ENCODE results near the gene DIO1.

Gene DIO1

DNA sequence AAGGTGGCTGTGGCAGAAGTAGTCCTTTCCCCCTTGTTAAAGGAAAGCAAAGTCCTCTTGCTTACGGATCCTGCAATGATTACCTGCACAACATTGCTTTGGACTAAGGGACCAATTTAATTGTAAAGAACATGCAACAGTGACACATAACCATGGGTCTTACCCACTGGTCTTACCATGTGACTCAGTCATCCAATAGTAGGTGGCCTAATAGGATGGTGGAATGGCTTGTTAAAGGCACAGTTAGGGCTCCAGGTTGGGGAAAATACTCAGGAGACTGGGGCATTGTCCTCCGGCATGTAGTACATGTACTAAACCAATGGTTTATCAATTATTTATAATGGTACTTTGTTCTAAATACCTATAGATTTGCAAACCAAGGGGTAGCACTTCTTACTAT, 2.3 kb upstream of the DIO1 start:
- DNase-seq (ENCODE audit: extremely low spot score, insufficient read length, low read depth) (no peak), FAIRE-seq (no peak)

DNA sequence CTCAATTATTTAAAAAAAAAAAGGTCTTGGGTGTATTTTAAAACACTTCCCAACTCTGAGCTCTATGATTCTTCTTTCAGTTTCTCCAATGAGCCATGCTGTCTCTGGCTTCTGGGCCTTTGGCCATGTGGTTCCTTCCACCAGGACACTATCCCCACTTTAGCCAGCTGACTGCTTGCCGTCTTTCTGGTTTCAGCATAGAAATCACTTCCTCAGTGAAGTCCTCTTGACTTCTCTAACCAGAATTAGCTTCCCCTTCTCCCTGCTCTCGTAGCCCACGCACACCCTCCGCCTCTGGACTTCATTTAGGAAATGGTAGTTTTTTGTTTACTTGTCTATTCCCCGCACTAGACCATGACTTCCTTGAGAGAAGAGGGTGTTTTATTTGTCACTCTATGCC, 1.1 kb upstream of the DIO1 start:
- FAIRE-seq (no peak), DNase-seq (ENCODE audit: extremely low spot score, insufficient read length, low read depth) (no peak)

DNA sequence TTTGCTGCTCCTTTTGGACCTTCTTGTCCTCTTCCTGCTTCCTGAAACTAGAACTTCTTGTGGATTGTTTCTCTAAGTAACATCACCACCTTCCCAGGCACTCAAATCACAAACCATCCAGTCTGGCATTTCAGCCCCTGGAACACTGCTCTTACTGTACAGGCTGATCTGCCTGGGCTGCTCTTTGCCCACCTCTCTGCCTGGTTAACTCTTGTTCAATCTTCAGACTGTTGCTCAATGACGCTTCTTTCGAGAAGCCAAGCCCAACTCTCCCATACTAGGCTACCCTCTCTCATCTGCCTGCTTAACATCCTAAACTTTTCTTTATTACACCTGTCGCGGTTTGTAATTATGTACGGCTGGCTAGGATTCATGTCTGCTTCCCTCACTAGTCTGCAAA, 657 bp downstream of the DIO1 start:
- DNase-seq (ENCODE audit: extremely low spot score, insufficient read length, low read depth) (no peak), FAIRE-seq (no peak)

DNA sequence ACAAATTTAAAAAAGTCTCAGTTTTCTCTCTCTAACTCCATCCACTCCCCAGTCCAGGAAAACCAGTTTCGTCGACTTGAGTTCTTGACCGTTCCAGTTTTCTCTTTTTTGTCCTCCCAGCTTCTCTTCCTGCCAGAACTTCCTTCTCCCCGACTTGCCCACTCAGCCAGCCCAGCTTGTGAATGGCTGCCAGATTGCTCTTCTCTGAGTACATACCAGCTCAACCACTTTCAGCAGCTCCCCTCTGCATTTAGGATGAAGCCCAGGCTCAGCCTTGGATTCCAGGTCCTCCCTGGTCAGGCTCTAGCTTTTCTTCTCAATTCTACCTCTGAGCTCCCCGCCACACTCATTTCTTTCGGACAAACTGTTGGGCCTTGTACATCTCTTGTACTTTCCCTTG, 1.4 kb downstream of the DIO1 start:
- FAIRE-seq (no peak), DNase-seq (ENCODE audit: extremely low spot score, insufficient read length, low read depth) (no peak)

DNA sequence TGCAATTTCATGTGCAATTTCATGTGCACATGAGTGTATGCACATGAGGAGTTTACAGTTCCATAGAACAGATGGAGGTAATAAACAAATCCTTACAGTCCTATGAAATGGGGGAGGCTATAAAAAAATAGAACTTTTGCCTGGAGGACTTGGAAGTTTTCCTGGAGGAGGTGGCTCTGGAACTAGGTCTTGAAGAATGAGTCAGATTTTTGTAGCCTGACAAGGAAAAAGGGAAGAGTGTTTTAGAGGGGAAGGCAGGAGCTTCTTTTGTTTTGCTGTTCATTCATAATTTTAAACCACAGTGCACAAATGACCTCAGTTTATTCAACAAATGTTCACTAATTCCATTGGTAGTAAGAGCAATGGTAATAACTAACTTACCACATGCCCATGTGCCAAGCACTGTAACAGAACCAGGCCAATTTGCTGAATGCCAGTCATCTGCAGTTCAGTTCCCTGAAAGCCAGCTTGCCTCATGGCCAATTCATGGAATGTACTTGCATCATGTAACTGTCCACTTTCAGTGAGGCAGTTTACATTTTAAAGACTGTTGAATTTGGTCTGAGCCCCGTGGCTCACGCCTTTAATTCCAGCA, 2.7 kb downstream of the DIO1 start:
- no peak for DNase-seq (ENCODE audit: extremely low spot score, insufficient read length, low read depth)
- FAIRE-seq, result no peak

DNA sequence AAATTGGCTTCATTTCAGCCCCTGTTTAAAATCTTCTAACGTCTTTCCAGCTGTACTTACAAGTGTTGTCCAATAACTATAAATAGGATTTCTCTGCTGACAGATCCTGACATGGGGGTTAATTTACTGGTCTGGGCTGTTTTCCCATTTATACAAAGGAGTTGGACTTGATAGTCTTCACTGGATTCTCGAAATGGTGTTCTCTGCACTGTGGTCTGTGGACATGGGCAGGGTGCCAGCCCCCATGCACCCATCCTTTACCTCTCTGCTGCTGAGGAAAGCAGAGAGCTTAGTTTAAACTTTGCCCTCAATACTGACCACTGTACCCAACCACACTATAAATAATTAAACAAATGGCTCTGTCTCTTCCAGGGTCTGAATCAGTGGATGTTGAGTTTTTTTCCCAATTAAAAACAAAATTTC, 5.2 kb downstream of the DIO1 start:
- no peak for FAIRE-seq

DNA sequence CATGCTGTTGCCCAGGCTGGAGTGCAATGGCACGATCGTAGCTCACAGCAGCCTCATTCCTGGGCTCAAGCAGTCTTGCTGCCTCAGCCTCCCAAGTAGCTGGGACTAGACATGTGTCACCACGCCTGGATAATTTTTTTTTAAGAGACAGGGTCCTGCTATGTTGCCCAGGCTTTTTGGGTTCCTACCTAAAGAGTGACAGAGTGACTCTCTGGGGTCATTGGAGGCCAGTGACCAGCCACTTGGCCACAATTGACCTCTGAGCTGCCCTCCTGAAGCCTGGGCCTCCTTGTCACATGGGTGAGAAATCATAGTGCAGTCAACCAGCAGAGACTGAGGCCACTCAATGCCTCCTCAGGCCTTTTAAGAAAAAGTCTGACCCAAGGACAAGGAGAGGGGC, 5.7 kb downstream of the DIO1 start:
- FAIRE-seq (no peak), DNase-seq (ENCODE audit: extremely low spot score, insufficient read length, low read depth) (no peak)

More for the DNA sequence above, 5.2 kb downstream of the DIO1 start:
- DNase-seq (ENCODE audit: extremely low spot score, insufficient read length, low read depth), result no peak

DNA sequence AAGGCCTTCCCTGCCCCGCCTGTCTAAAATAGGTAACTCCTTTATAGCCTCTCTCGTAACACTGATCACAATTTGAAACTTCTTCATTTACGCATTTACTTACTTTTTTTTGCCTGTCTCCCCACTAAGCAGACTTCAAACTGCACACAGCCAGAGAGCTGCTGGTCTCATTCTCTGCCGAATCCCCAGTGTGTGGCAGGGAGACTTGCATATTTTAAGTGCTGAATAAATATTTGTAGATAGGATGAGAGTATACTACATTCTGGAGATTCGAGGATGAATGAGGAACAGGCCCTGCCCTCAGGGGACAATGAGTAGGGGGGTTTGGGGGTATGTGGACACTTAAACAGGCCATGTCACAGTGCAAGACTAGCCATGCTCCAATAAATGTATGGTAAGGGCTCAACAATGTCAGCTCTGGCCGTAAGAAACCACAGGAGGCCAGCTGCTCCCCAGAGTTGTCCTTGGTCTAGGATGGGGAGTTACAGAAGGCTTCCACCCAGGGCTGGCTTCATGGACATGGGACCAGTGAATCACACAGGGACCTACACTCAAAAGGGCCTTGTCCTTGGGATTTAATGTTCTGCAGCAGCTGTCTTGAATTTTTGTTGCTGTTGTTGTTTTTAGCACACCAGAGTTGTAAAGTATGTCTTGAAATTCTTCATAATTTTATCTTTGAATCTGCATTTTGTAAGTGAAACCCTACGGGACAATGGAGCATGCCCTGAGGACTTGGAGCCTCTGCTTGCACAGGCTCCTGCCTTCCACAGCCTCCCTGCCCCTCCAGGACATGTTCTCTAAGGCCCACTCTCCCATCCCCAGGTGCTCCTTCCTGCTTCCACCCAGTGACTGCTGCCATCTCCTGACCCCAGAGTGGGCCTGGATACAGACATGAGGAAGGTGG, 8.5 kb downstream of the DIO1 start:
- FAIRE-seq (no peak), DNase-seq (ENCODE audit: extremely low spot score, insufficient read length, low read depth) (no peak)

DNA sequence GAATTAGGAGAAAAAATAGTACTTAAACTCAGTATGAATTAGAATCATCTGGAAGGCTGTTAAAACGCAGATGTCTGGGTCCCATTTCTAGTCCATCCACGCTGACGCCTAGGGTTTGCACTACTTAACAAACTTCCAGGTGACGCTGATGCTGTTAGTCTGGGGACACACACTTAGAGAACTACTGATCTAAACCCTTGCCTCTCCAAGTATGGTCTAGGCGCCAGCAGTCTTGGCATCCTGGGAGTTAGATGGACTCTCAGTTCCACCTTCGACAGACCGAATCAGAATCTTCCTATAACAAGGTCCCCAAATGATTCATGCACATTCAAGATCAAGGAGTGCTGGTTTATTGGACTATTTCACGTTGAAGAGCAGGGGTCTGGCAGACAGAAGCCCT, 11.5 kb downstream of the DIO1 start:
- FAIRE-seq (no peak), DNase-seq (ENCODE audit: extremely low spot score, insufficient read length, low read depth) (no peak)

DNA sequence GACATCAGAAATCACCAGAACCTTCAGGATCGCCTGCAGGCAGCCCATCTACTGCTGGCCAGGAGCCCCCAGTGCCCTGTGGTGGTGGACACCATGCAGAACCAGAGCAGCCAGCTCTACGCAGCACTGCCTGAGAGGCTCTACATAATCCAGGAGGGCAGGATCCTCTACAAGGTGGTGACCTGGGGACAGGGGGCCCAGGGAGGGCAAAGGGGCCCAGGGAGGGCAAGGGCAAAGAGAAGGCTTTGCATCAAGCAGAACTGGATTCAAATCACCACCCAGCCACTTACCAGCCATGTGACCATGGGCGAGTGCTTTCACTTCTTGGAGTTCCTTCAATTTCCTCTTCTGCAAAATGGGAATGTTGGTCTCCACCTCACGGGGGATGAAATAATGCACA, 12.1 kb downstream of the DIO1 start:
- no peak for DNase-seq (ENCODE audit: extremely low spot score, insufficient read length, low read depth)
- no peak for FAIRE-seq

DNA sequence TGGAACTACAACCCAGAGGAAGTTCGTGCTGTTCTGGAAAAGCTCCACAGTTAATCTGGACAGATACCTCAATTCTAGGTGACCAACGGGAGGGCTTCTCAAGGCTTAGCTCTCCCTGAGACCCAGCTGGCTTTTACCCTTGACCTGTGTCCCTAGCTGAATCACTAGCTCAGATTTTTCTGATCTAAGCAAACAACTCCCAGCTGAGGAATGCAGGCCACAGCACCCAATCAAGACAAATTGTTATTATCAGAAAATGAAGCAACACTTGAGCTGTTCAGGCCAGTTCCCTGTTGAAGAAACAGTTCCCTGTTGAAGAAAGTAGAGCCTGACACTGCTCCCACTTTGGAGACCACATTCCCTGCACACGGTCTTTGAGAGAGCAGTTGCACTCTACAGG, 16.0 kb downstream of the DIO1 start:
- no peak for FAIRE-seq
- no peak for DNase-seq (ENCODE audit: extremely low spot score, insufficient read length, low read depth)

DNA sequence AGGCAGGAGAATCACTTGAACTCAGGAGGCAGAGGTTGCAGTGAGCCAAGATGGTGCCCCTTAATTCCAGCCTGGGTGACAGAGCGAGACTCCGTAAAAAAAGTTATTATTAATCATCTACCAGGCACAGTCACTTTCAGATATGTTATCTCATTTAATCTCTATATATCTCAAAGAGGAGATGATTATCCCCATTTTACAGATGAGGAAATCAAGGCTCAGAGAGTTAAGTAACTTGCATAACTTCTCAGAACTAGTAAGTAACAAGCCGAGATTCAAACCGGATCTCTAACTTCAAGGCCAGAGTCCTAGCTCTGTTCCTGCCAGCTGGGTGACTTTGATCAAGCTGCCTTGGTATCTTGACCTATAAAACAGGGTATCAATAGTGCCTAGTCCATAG, 17.5 kb downstream of the DIO1 start:
- no peak for FAIRE-seq

DNA sequence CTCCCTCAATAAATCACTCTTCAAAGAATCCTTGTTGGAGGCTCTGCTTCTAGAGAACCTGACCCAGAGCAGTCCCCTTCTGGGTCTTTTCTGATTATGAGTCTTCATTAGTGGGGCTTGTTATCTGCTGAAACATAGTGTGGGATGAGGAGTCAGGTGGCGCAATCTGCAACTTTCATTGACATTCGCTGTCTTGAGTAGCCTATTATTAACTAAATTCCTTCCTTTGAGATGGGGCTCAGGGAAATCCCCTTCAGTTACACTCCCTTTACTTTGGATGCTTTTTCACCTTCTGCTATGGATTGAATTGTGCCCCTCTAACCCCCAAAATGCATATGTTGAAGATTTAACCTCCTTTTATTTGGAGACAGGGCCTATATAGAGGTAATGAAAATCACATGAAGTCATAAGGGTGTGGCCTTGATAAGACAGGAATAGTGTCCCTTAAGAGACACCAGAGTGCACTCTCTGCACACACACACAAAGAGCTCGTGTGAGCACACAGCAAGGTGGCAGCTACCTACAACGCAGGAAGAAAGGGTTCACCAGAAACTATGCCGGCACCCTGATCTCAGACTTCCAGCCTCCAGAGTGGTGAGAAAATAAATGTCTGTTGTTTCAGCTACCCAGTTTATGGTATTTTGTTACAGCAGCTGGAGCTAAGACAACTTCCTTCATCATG, 19.5 kb downstream of the DIO1 start:
- DNase-seq (ENCODE audit: extremely low spot score, insufficient read length, low read depth) (no peak), FAIRE-seq (no peak)

More for the DNA sequence above, 17.5 kb downstream of the DIO1 start:
- no peak for DNase-seq (ENCODE audit: extremely low spot score, insufficient read length, low read depth)

DNA sequence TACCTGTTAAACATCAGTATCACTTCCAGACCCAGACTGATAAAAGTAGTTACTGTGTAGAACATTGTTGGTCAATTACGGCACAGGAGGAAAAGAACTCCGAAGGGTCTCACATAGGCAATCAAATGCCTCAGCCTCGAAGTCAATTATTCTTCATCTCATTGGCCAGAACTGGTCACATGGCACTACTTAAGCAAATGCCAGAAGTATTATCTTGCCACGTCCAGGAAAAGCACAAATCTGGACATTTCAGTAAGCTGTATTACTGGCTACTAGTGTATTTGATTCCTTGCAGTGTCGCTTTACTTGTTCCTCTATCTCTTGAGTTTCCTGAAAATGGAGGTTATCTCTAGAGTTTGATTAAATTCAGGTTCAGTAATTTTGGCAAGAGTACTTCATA, 24.4 kb downstream of the DIO1 start:
- no peak for FAIRE-seq
- no peak for DNase-seq (ENCODE audit: extremely low spot score, insufficient read length, low read depth)

DNA sequence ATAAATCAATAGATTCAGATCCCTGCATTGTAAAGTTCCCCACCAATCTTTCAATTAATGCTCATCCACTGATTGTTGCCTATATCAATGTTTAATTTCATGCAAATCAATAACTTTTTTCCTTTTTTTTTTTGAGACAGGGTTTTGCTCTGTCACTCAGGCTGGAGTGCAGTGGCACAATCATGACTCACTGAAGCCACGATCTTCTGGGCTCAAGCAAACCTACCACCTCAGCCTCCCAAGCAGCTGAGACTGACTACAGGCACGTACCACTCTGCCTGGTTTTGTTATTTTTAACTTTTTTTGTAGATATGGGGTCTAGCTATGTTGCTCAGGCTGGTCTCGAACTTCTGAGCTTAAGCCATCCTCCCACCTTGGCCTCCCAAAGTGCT, 25.7 kb downstream of the DIO1 start:
- FAIRE-seq (no peak), DNase-seq (ENCODE audit: extremely low spot score, insufficient read length, low read depth) (no peak)

DNA sequence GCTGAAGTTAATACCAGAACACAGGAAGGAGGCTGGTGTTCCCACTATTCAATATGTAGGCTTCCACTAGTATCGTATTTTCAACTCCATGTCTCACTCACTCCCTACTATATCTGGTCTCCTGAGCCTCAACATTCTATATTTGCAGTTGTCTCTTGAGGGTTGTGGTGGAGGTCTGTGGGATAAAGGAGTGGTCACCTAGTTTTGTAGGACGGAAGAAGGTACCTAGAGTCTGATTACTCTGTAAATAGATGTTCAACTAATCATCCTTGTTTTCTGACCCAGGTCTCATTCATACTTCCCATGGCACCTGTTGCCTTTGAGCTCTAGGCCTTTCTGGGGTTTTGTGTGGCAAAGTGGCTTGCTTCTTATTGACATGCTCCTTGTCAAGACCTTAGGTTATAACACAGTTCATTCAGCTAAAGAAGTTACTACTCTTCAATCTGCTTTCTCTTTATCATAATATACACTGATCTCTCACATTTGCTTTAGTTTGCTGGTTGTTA, 33.4 kb downstream of the DIO1 start:
- FAIRE-seq, result no peak
- DNase-seq (ENCODE audit: extremely low spot score, insufficient read length, low read depth), result no peak

DNA sequence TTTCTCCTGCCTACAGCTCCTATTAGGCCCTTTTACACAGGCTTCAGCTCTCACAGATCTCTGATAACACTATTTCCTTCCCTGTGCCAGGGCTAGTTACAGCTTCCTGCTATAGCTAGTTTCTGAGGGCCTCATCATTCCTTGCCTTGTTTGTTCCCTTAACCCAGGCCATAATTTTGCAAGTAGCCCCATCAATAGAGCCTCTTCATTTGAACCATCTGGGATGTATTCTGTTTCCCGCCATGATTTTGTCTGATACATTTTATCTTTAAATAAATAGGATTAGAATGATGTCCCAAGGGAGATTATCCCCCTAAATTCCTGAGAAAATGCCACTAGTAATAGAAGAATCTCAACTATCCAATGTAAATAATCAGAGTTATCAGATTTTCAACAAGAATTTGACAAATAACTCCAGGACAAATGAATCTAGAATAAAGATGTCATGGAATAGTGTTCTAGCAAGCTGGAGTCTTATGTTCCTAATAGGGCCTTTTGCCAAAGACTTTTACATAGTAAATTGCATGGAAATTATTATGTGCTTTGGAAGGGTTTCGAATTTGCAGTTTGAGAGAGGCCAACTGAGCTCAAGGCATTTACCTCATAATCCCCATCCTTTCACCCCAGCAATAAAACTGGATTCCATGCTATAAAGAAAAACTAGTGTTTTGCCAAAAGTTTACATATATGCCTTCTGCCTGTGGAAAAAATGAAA, 35.4 kb downstream of the DIO1 start:
- DNase-seq (ENCODE audit: extremely low spot score, insufficient read length, low read depth) (no peak), FAIRE-seq (no peak)

DNA sequence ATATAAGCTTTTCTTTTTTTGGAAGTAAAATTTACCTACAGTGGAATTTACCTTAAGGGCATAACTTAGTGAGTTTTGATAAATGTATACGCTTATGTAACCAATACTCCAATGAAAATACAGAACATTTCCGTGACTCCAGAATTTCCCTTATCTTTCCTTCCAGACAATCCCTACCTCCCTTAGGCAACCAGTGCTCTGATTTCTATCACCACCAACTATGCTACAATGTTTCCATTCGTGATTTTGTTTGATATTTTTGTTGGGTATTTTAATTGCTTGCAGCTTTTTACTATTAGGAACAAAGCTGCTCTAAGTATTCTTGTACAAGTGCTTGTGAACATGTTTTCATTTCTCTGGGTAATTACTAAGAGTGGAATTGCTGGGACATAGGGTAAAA, 36.9 kb downstream of the DIO1 start:
- DNase-seq (ENCODE audit: extremely low spot score, insufficient read length, low read depth), result no peak
- FAIRE-seq, result no peak

DNA sequence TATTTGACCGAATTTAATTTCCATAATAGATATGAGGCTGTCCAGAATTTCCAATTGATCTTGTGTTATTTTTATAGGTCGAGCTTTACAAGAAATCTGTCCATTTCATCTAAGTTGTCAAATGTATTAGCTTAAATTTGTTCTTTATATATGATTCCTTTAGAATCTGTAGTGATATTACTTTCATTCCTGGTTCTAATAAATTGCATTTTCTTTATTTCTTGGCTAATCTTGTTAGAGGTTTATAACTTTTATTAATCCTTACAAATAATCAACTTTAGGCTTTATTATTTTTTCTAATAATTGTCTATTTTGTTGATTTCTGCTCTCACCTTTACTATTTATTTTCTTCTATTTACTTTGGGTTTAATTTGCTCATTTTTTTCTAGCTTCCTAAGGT, 37.5 kb downstream of the DIO1 start:
- DNase-seq (ENCODE audit: extremely low spot score, insufficient read length, low read depth), result no peak
- no peak for FAIRE-seq

DNA sequence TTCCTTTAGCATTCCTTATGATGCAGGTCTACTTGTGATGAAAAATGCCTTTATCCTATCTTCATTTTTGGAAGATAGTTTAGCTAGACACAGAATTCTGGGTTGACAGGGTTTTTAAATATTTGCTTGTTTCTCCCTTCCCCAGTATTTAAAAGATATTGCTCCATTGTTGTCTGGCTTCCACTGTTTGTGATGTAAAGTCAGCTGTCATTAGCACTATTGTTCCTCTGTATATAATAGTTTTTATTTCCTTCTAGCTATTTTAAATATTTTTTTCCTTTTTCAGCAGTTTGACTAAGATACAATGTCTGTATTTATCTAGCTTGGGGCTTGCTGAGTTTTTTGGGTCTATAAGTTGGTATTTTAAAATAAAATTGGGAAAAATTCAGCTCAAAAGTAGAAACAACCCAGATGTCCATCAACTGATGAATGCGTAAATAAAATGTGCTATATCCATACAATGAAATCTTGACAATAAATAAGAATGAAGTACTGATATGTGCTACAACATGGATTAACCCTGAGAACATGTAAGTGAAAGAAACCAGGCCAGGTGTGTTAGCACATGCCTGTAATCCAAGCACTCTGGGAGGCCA, 40.3 kb downstream of the DIO1 start:
- DNase-seq (ENCODE audit: extremely low spot score, insufficient read length, low read depth) (no peak), FAIRE-seq (no peak)

Measured in GM18507 (cell line).